Activated CD8-positive, alpha-beta memory T cell treated with anti-CD3 and anti-CD28 coated beads, Interleukin-2, amount 50 U/mL, for 24 hours (primary cell): ENCODE measurements around the gene ACAT1.
"Not testable (repeated sequence)": the region's sequence is repeated elsewhere in the genome, so short reads cannot be mapped to it uniquely, and the experiment has no call there.

Source experiments
- DNase-seq: peaks from one replicate; pipeline ENCODE4 v3.0.0-alpha.2; 2020; ENCODE audit errors: extremely low read depth

The ACAT1 gene

DNA sequence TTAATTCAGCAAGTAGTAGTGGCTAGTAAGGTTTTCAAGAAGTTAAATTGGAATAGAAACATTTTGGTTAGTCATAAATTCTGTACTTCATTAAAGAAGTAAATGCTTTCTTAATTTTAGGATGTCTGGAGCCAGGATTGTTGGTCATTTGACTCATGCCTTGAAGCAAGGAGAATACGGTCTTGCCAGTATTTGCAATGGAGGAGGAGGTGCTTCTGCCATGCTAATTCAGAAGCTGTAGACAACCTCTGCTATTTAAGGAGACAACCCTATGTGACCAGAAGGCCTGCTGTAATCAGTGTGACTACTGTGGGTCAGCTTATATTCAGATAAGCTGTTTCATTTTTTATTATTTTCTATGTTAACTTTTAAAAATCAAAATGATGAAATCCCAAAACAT, 25.8 kb downstream of the ACAT1 start:
- no peak for DNase-seq

DNA sequence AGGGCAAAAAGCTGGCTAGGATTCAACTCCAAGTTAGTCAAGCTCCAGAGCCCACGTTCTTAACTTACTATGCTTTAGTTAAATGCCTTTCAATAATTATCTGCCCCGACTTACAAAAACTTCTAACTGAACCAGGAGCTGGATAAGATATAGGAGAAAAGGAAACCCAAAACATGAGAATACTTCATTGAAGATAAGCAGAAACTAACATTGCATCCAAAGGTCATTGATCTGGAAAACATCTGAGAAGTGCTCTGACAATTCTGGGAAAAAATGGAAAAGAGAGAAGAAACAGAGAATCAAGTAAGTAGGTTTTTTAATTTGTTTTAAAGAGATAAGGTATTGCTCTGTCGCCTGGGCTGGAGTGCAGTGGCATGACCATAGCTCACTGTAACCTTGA, 27.2 kb downstream of the ACAT1 start:
- DNase-seq = no peak

DNA sequence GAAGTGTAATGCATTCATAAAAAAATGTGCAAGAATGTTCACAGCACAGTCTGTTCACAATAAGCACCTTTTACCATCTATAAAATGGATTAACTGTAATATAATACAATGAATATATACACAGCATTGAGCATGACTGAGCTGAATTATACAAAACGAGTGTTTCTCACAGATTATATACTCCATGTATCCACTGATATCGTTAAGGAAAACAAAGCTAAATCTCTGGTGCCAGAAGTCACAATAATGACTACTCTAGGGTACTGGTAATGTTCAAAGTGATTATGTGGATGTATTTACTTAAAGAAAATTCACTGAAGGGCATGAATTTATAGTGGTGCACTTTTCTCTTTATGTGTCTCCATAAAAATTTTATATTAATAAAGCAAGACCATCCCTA, 33.2 kb downstream of the ACAT1 start:
- DNase-seq = no peak

DNA sequence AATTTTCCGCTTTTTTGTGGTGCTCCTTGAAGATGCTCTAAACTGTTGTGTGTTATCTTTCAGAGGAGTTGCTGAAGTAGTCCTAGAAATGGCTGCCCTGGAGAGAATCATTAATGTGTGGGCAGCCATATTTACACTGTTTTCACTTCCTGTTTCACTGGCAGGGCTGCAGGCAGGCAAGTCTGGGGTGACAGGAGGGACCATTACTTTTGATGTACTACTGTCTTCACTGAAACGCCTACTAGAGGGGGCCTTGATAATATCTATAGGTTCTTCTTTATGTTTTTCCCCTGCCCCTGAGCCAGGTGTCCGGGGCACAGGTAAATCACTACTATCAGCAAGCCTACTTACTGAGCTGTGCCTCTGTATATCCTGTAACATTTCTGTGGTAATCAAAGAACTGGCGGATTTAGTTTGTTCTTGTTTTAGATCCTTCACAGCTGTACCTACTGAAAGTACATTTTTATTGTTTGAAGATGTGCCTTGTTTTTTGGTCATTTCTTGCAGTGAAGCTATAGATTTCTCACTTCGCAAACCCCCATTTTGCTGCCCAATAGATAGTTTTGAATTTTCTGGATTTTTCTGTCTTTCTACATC, 39.7 kb downstream of the ACAT1 start:
- no peak for DNase-seq

DNA sequence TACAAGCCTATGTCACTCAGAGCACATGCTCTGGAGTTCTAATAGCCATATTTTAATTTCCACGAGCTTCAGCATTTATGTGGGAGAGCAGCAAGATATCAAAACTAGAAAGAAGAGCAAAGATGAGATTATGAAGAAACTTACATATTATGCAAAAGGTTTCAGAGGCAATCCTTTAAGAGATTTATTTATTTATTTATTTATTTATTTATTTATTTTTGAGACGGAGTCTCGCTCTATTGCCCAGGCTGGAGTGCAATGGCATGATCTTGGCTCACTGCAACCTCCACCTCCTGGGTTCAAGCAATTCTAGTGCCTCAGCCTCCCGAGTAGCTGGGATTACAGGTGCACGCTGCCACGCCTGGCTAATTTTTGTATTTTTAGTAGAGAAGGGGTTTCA, 41.5 kb downstream of the ACAT1 start:
- DNase-seq = not testable (repeated sequence)

DNA sequence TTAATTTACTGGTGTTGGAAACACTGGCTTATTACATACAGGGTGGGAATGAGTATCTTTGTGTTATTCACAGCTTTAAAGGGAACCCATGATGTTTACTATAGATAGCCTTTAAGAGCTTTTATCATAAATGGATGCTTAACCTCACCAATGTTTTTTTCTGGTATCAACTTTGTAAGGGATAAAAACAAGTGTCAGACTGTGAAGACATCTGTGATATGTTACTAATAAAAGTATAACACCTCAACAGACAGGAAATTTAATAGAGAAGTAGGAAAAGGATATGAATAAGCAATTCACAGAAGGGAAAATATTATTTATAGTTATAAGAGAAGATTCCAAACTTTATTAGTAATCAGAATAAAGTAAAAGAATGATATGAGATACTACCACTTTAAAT, 46.3 kb downstream of the ACAT1 start:
- DNase-seq = no peak

DNA sequence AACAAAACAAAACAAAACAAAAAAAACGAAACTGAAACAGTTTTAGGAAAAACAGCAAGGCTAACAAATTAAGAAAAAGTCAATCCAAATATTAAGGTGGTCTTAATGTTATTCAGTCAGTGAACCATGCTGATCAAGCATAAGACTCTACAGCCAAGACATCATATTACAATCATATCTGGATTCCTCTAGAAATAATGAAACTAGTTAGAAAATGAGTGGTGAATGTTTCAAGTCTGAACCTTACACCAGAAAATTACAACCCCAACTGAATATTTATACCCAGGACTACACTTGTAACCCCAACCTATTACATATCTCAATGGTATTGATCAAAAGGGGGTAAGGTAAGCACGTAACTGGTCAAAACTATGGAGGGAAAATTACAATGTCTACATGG, 48.8 kb downstream of the ACAT1 start:
- DNase-seq = no peak

DNA sequence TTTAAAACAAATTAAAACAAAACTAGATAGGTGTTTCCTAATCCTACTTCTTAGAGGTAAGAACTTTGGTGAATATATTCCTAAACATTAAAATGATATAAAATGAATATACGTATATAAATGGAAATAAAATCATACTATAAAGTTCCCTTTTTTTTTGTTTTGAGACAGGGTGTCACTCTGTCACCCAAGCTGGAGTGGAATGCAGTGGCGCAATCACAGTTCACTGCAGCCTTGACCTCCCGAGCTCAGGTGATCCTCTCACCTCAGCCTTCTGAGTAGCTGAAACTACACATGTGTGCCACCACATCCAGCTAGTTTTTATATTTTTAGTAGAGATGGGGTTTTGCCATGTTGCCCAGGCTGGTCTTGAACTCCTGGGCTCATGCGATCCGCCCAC, 56.2 kb downstream of the ACAT1 start:
- DNase-seq = no peak

DNA sequence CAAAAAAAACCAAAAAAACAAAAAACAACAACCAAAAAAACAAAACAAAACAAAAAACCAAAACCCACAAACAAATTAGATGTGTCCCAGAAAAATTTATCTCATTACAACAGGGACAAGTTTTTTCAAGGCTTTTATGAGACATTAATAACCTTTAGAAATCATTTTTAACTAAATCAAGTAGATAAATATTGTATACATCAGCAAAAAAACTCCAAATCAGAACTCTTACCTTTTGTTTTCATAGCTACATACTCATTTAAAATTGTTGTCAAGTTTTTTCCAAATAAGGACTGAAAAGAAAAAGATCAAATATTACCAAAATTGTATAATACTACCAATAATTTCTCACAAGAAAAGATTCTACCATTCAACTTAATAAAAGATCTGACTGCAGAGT, 72.4 kb downstream of the ACAT1 start:
- no peak for DNase-seq

DNA sequence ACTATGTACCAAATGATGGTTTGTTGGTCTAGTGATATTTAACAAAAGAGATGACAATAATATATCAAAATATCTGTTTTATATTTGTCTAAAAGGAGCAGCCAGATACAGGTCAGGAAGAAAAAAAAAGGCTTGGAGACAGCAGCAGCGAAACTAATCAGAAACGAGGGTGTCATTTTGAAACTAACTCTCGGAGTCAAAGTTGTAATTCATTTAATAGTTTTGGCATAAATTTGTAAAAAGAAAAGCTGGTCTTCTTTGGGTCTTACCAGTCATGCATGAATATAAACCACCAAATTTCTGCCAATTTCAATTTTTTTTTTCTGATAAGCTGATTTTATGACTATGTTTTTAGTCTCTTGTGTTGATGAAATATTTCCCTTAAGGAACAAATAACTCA, 75.5 kb downstream of the ACAT1 start:
- DNase-seq = no peak
